ENCODE data around the gene COL21A1.

DNA sequence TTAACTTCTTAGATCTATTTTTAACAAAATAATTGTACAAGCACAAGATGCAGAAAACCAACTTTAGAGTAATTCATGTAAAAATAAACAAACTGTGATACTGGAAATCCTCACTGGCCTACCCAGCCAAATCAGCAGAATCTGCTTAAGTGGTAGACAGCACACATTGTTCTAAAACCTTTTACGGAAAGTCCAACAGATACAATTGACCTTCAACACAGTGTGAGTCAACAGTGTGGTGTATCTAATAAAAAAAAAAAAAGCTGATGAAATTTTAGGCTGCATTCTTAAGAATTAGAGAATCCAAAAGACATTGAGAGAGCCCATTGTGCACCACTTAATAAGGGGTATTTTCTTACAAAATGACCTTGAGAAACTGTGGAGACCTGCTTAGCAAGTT, 174.5 kb downstream of the COL21A1 start:
- TF ChIP-seq, protein P1, sequence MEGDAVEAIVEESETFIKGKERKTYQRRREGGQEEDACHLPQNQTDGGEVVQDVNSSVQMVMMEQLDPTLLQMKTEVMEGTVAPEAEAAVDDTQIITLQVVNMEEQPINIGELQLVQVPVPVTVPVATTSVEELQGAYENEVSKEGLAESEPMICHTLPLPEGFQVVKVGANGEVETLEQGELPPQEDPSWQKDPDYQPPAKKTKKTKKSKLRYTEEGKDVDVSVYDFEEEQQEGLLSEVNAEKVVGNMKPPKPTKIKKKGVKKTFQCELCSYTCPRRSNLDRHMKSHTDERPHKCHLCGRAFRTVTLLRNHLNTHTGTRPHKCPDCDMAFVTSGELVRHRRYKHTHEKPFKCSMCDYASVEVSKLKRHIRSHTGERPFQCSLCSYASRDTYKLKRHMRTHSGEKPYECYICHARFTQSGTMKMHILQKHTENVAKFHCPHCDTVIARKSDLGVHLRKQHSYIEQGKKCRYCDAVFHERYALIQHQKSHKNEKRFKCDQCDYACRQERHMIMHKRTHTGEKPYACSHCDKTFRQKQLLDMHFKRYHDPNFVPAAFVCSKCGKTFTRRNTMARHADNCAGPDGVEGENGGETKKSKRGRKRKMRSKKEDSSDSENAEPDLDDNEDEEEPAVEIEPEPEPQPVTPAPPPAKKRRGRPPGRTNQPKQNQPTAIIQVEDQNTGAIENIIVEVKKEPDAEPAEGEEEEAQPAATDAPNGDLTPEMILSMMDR (IDR thresholded peaks at IDR 0.05; ENCODE audit: low read depth, low read length) = no peak
- TF ChIP-seq EZH2phosphoT487 (IDR thresholded peaks at IDR 0.05; ENCODE audit: low read depth) = no peak

Measured in OCI-LY3 (cell line).